ENCODE data around the gene IGSF9. TPM values are rescaled to one million over a fixed set of nuclear protein-coding genes. Genes with fewer than 3 reads are reported as not detected.

The IGSF9 gene
- total and polyA plus RNA-seq, 2 of the 13 experiments (the other 11 are each of a cell fraction or from before 2014, with no cell fraction given): 0.03 TPM; not detected in 1

DNA sequence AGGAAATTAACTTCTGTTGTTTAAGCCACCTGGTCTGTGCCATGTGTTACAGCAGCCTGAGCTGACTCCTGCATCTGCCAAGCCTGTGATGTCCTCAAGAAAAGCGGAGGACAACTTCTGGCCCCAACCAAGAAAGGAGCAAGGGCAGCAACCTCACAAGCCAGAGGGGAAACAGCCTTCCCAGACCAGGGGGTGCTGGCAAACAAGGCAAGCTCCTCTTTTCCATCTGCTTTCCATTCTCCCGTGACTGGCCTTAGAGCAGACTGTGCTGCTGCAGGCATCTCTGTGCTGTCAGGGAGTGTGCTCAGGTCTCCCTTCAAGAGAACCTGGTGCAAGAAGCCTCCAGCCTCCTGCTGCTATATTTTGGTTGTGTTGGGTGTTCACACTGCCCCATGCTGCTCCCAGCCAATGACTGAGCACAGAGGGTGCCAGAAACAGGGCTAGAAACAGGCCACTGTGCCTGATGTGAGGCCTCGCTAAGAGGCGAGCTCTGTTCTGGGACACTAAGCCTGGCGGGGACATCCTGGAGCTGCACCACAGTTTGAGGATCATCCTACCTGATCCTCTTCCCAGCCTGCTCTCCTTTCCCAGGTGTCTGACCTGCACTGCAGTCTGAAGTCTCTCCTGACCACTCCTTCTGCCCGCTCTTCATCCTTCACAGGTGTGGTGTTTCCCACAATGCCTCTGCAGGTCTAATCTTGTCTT is 36.1 kb upstream of the IGSF9 start:
- ChIA-PET CTCF (ENCODE audit: low intra/inter-chr PET ratio, low total read pairs) (no interaction called here), POLR2A (no interaction called here)
- H3K79me2 ChIP-seq (ENCODE audit: insufficient read depth, low read length): no peaks in the 10 kb centered on the region
- no peaks in the 10 kb centered on the region for H3K9me3 ChIP-seq (ENCODE audit: low read length)
- no peak overlapping the region for H3K4me3 ChIP-seq (replicated peaks in 1 of 3; ENCODE audit: insufficient read depth in 1 of 3, low read depth in 2 of 3, low read length in 3 of 3)
- no peak for TF ChIP-seq PTBP1 (IDR thresholded peaks at IDR 0.05; ENCODE audit: low read depth, low read length, poor library complexity, severe bottlenecking)
- TF ChIP-seq TAF1 (CRISPR knock-in tag; IDR thresholded peaks at IDR 0.05): no peak
- no peak for TF ChIP-seq NFKBIZ (CRISPR knock-in tag; IDR thresholded peaks at IDR 0.05)
- no peak for TF ChIP-seq ZNF703 (CRISPR knock-in tag; IDR thresholded peaks at IDR 0.05; ENCODE audit: borderline replicate concordance)
- FAIRE-seq (no peak), DNase-seq (ENCODE audit: low spot score) (no peak), ATAC-seq (no peak)
- H3K27me3 ChIP-seq (ENCODE audit: control insufficient read depth in 1 of 2, insufficient read depth in 2 of 2, low read length in 2 of 2): peaks cover 1 to 15% of the 10 kb centered on the region in 2 experiments; a peak in 3 of 5 replicates
- H3K4me1 ChIP-seq (ENCODE audit: insufficient read depth, low read length): no peaks in the 10 kb centered on the region
- intact Hi-C loops (cut with micrococcal nuclease; ENCODE audit: unreplicated experiment): no loop called here
- H3K9ac ChIP-seq (ENCODE audit: insufficient read depth, low read depth, low read length): no peak overlapping the region
- no peak overlapping the region for H3K27ac ChIP-seq (ENCODE audit: extremely low read length, insufficient read depth, low read length)
- 42% methylated on average over 2 of the region's 6 CpGs for WGBS (ENCODE audit: low lambda C conversion rate)
- no peaks in the 10 kb centered on the region for H3K36me3 ChIP-seq (replicated peaks in 1 of 2; ENCODE audit: control insufficient read depth in 1 of 2, insufficient read depth in 2 of 2, low read length in 2 of 2)
- no peaks in the 10 kb centered on the region for H4K20me1 ChIP-seq (ENCODE audit: insufficient read depth, low read length)
- H3K4me2 ChIP-seq (ENCODE audit: low read depth, low read length): no peak overlapping the region
- BruUV-seq (replicated peaks): no TSS peak
- in situ Hi-C loops (cut with HindIII; ENCODE audit: extremely low pct_ligation_motif_present, low pct_unique_long_range_greater_than_20kb): no loop called here
- no peak overlapping the region for H2AFZ ChIP-seq (ENCODE audit: low read length)

DNA sequence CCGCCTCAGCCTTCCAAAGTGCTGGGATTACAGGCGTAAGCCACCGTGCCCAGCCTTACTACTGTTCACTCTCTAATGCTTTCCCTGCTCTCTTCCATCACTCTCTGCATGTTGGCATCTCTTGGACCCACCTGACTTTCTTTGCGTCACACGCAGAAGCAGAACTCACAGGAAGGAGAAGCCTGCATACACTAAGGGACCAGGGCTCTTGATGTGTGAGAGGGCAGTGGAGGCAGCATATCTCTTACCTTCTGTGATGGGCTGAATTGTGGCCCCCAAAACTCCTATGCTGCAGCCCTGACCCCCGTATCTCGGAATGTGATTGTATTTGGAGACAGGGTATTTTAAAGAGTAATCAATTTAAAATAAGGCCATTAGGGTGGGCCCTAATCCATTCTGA is 35.4 kb upstream of the IGSF9 start:
- Histone ChIP-seq H3K9ac (ENCODE audit: insufficient read depth, low read depth, low read length) (no peak overlapping the region), H3K27ac (ENCODE audit: extremely low read length, insufficient read depth, low read length) (no peak overlapping the region), H4K20me1 (ENCODE audit: insufficient read depth, low read length) (no peaks in the 10 kb centered on the region), H3K9me3 (ENCODE audit: low read length) (no peaks in the 10 kb centered on the region), H3K79me2 (ENCODE audit: insufficient read depth, low read length) (no peaks in the 10 kb centered on the region), H3K27me3 (ENCODE audit: control insufficient read depth in 1 of 2, insufficient read depth in 2 of 2, low read length in 2 of 2) (peaks cover 1 to 15% of the 10 kb centered on the region in 2 experiments; a peak in 2 of 5 replicates), H3K4me3 (replicated peaks in 1 of 3; ENCODE audit: insufficient read depth in 1 of 3, low read depth in 2 of 3, low read length in 3 of 3) (no peak overlapping the region), H3K4me2 (ENCODE audit: low read depth, low read length) (no peak overlapping the region), H2AFZ (ENCODE audit: low read length) (no peak overlapping the region), H3K36me3 (replicated peaks in 1 of 2; ENCODE audit: control insufficient read depth in 1 of 2, insufficient read depth in 2 of 2, low read length in 2 of 2) (no peaks in the 10 kb centered on the region), H3K4me1 (ENCODE audit: insufficient read depth, low read length) (no peaks in the 10 kb centered on the region)
- 64% methylated on average over 7 of the region's 7 CpGs for WGBS (ENCODE audit: low lambda C conversion rate)
- no peak for DNase-seq (ENCODE audit: low spot score)
- in situ Hi-C loops (cut with HindIII; ENCODE audit: extremely low pct_ligation_motif_present, low pct_unique_long_range_greater_than_20kb): no loop called here
- POLR2A ChIA-PET: no interaction called here
- FAIRE-seq: no peak
- CTCF ChIA-PET (ENCODE audit: low intra/inter-chr PET ratio, low total read pairs): no interaction called here
- BruUV-seq (replicated peaks): no TSS peak
- no peak for ATAC-seq
- intact Hi-C loops (cut with micrococcal nuclease; ENCODE audit: unreplicated experiment): no loop called here
- TF ChIP-seq MAF1 (CRISPR knock-in tag; IDR thresholded peaks at IDR 0.05; ENCODE audit: borderline replicate concordance) (no peak), PTBP1 (IDR thresholded peaks at IDR 0.05; ENCODE audit: low read depth, low read length, poor library complexity, severe bottlenecking) (no peak), TEAD3 (CRISPR knock-in tag; optimal IDR thresholded peaks at IDR 0.05; ENCODE audit: borderline replicate concordance) (no peak), ZNF296 (CRISPR knock-in tag; conservative IDR thresholded peaks at IDR 0.05) (no peak), NR2C2 (CRISPR knock-in tag; IDR thresholded peaks at IDR 0.05; ENCODE audit: borderline replicate concordance) (no peak), PCBP1 (IDR thresholded peaks at IDR 0.05; ENCODE audit: borderline replicate concordance, low read depth, low read length) (no peak), TRIM24 (CRISPR knock-in tag; IDR thresholded peaks at IDR 0.05) (no peak), REPIN1 (CRISPR knock-in tag; IDR thresholded peaks at IDR 0.05; ENCODE audit: borderline replicate concordance, low read depth) (no peak)
- TF ChIP-seq, protein P1, sequence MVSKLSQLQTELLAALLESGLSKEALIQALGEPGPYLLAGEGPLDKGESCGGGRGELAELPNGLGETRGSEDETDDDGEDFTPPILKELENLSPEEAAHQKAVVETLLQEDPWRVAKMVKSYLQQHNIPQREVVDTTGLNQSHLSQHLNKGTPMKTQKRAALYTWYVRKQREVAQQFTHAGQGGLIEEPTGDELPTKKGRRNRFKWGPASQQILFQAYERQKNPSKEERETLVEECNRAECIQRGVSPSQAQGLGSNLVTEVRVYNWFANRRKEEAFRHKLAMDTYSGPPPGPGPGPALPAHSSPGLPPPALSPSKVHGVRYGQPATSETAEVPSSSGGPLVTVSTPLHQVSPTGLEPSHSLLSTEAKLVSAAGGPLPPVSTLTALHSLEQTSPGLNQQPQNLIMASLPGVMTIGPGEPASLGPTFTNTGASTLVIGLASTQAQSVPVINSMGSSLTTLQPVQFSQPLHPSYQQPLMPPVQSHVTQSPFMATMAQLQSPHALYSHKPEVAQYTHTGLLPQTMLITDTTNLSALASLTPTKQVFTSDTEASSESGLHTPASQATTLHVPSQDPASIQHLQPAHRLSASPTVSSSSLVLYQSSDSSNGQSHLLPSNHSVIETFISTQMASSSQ (IDR thresholded peaks at IDR 0.05; ENCODE audit: low read depth): no peak
- TF ChIP-seq, protein P1 (CRISPR knock-in tag; IDR thresholded peaks at IDR 0.05; ENCODE audit: borderline replicate concordance): no peak
